ENCODE results near the gene STAB2.
"Not testable (repeated sequence)": the region's sequence is repeated elsewhere in the genome, so short reads cannot be mapped to it uniquely, and the experiment has no call there.

Gene STAB2

GRCh38 chr12:103808239-103808880 is 221.3 kb downstream of the STAB2 start:
- no peak for TF ChIP-seq CTCF (conservative IDR thresholded peaks at IDR 0.05; ENCODE audit: low read depth)
- CTCF ChIA-PET: no interaction called here
- POLR2A ChIA-PET (ENCODE audit: low non-redundant PET): no interaction called here
- no peak for DNase-seq (ENCODE audit: low spot score)
- H3K27ac ChIP-seq: no peak overlapping the region

GRCh38 chr12:103809154-103809553 is 222.1 kb downstream of the STAB2 start:
- ChIA-PET CTCF (interaction anchor here (1.0 kb wide), 1 partner anchor 34 kb away, joined by 3 read pairs; no protein-coding TSS in a partner anchor), POLR2A (ENCODE audit: low non-redundant PET) (no interaction called here)
- no peak overlapping the region for H3K27ac ChIP-seq
- DNase-seq (ENCODE audit: low spot score): no peak
- no peak for TF ChIP-seq CTCF (conservative IDR thresholded peaks at IDR 0.05; ENCODE audit: low read depth)

GRCh38 chr12:103809639-103810038 is 222.6 kb downstream of the STAB2 start:
- H3K27ac ChIP-seq; POLR2A ChIA-PET (ENCODE audit: low non-redundant PET); DNase-seq (ENCODE audit: low spot score): not testable (repeated sequence)
- CTCF ChIA-PET: interaction anchor here (1.0 kb wide), 1 partner anchor 34 kb away, joined by 3 read pairs; no protein-coding TSS in a partner anchor

GRCh38 chr12:103810111-103810510 is 223.0 kb downstream of the STAB2 start:
- no peak for DNase-seq (ENCODE audit: low spot score)
- CTCF ChIA-PET: interaction anchor here (0.6 kb wide), 1 partner anchor 140 kb away, joined by 3 read pairs; no protein-coding TSS in a partner anchor
- POLR2A ChIA-PET (ENCODE audit: low non-redundant PET): no interaction called here
- H3K27ac ChIP-seq: no peak overlapping the region
- no peak for TF ChIP-seq CTCF (conservative IDR thresholded peaks at IDR 0.05; ENCODE audit: low read depth)

- ChIA-PET POLR2A (ENCODE audit: low non-redundant PET) (no interaction called here), CTCF (no interaction called here)
- no peak for TF ChIP-seq CTCF (conservative IDR thresholded peaks at IDR 0.05; ENCODE audit: low read depth)
Observed at GRCh38 chr12:103811791-103812190, 224.7 kb downstream of the STAB2 start.

GRCh38 chr12:103812789-103813188 is 225.7 kb downstream of the STAB2 start:
- CTCF ChIA-PET: no interaction called here

More at GRCh38 chr12:103811791-103812190, 224.7 kb downstream of the STAB2 start:
- no peak overlapping the region for H3K27ac ChIP-seq
- no peak for DNase-seq (ENCODE audit: low spot score)

More at GRCh38 chr12:103812789-103813188, 225.7 kb downstream of the STAB2 start:
- no peak overlapping the region for H3K27ac ChIP-seq
- POLR2A ChIA-PET (ENCODE audit: low non-redundant PET): no interaction called here
- TF ChIP-seq CTCF (conservative IDR thresholded peaks at IDR 0.05; ENCODE audit: low read depth): no peak
- no peak for DNase-seq (ENCODE audit: low spot score)

Measured in RWPE1 (cell line).